Measurements from ENCODE around the gene WDR45B. TPM values are rescaled to one million over a fixed set of nuclear protein-coding genes. Genes with fewer than 3 reads are reported as not detected.

The WDR45B gene
- total RNA-seq = 100 to 1,000 TPM; 127 to 132 TPM

GRCh38 chr17:82648165-82648668 is at the start of gene WDR45B:
Gene WDR45B, minus strand, starts transcription at chr17:82648444. Its CDS starts 104 bp downstream, at chr17:82648340.
- Mint-ChIP-seq H3K4me3 (peak within 1 kb of the TSS; percentile 83), H3K27me3 (no peaks in the 10 kb centered on the region), H3K36me3 (ENCODE audit: low read depth) (peaks cover 29% of the 10 kb centered on the region), H3K9me3 (no peaks in the 10 kb centered on the region), H3K27ac (peak within 1 kb of the TSS; percentile 78), H3K4me1 (ENCODE audit: low read depth) (peaks cover 23% of the 10 kb centered on the region)
- DNase-seq (peak; percentile 94), ATAC-seq (peak; percentile 93)
- intact Hi-C loops (cut with micrococcal nuclease) = no loop called here
- no peak for TF ChIP-seq CTCF (IDR thresholded peaks at IDR 0.05)
- CTCF ChIA-PET = no interaction called here
- POLR2A ChIA-PET = interaction anchor here (1.3 kb wide), 1 partner anchor 22 kb away, joined by 3 read pairs; no protein-coding TSS in a partner anchor

DNA sequence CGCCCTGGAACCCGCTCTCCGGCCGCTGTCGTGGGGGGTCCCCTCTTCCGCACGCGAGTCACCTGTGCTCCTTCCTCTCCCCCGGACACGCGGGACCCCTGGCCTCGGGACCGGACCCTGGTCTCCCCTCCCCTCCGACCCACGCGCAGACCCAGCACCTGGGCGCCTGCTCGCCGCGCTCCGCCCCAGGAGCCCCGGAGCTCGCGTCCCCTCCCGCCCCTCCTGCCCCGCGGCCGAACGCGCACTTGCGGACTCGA is 49.5 kb upstream of the WDR45B start:
- CTCF ChIA-PET = interaction anchor here (1.2 to 1.3 kb wide), 2 partner anchors 9 to 29 kb away, joined by 3 read pairs; no protein-coding TSS in a partner anchor

GRCh38 chr17:82696916-82697807 is 48.9 kb upstream of the WDR45B start:
- Mint-ChIP-seq H3K9me3 (peaks cover 13% of the 10 kb centered on the region), H3K36me3 (ENCODE audit: low read depth) (peaks cover 16% of the 10 kb centered on the region), H3K4me3 (peak overlapping the region; percentile 60), H3K27ac (no peak overlapping the region), H3K4me1 (ENCODE audit: low read depth) (peaks cover 17% of the 10 kb centered on the region), H3K27me3 (peaks cover 4% of the 10 kb centered on the region)
- ATAC-seq (no peak), DNase-seq (peak; percentile 51)
- CTCF ChIA-PET = interaction anchor here (1.2 to 1.3 kb wide), 2 partner anchors 9 to 28 kb away, joined by 3 read pairs; no protein-coding TSS in a partner anchor
- POLR2A ChIA-PET = interaction anchor here (0.8 to 1.7 kb wide), 3 partner anchors 15 to 30 kb away, joined by 3 to 4 read pairs (median 4); partner anchors contain the start of gene FN3KRP
- intact Hi-C loops (cut with micrococcal nuclease) = no loop called here
- no peak for TF ChIP-seq CTCF (IDR thresholded peaks at IDR 0.05)

More for the DNA sequence above, 49.5 kb upstream of the WDR45B start:
- no peak for TF ChIP-seq CTCF (IDR thresholded peaks at IDR 0.05)
- DNase-seq (no peak), ATAC-seq (no peak)
- H3K36me3 Mint-ChIP-seq (ENCODE audit: low read depth) = peaks cover 14% of the 10 kb centered on the region
- peak overlapping the region; percentile 60 for H3K4me3 Mint-ChIP-seq
- intact Hi-C loops (cut with micrococcal nuclease) = no loop called here
- peaks cover 12% of the 10 kb centered on the region for H3K4me1 Mint-ChIP-seq (ENCODE audit: low read depth)
- H3K27ac Mint-ChIP-seq = no peak overlapping the region
- POLR2A ChIA-PET = interaction anchor here (1.4 to 1.7 kb wide), 2 partner anchors 19 to 29 kb away, joined by 4 read pairs; partner anchors contain the start of gene FN3KRP
- H3K27me3 Mint-ChIP-seq = peaks cover 4% of the 10 kb centered on the region
- peaks cover 13% of the 10 kb centered on the region for H3K9me3 Mint-ChIP-seq

- peaks cover 13% of the 10 kb centered on the region for H3K9me3 Mint-ChIP-seq
- CTCF ChIA-PET = no interaction called here
- TF ChIP-seq CTCF (IDR thresholded peaks at IDR 0.05) = no peak
- POLR2A ChIA-PET = interaction anchor here (1.7 kb wide), 1 partner anchor 31 kb away, joined by 4 read pairs; no protein-coding TSS in a partner anchor
- peaks cover 23% of the 10 kb centered on the region for H3K4me1 Mint-ChIP-seq (ENCODE audit: low read depth)
- H3K27ac Mint-ChIP-seq = no peak overlapping the region
- ATAC-seq (no peak), DNase-seq (no peak)
- H3K4me3 Mint-ChIP-seq = peak overlapping the region; percentile 7
- intact Hi-C loops (cut with micrococcal nuclease) = no loop called here
- H3K36me3 Mint-ChIP-seq (ENCODE audit: low read depth) = peaks cover 16% of the 10 kb centered on the region
- peaks cover 4% of the 10 kb centered on the region for H3K27me3 Mint-ChIP-seq
Observed at GRCh38 chr17:82696259-82696658, 48.0 kb upstream of the WDR45B start.

GRCh38 chr17:82694647-82695046 is 46.4 kb upstream of the WDR45B start:
- no peak for TF ChIP-seq CTCF (IDR thresholded peaks at IDR 0.05)
- Mint-ChIP-seq H3K4me3 (no peak overlapping the region), H3K4me1 (ENCODE audit: low read depth) (peaks cover 26% of the 10 kb centered on the region), H3K36me3 (ENCODE audit: low read depth) (peaks cover 16% of the 10 kb centered on the region), H3K9me3 (peaks cover 13% of the 10 kb centered on the region), H3K27ac (no peak overlapping the region), H3K27me3 (peaks cover 4% of the 10 kb centered on the region)
- CTCF ChIA-PET = interaction anchor here (0.6 to 1.0 kb wide), 2 partner anchors 23 to 26 kb away, joined by 3 read pairs; no protein-coding TSS in a partner anchor
- no peak for DNase-seq
- no peak for ATAC-seq
- POLR2A ChIA-PET = no interaction called here
- intact Hi-C loops (cut with micrococcal nuclease) = no loop called here
